ENCODE results near the gene MSRB3.

Gene MSRB3

DNA sequence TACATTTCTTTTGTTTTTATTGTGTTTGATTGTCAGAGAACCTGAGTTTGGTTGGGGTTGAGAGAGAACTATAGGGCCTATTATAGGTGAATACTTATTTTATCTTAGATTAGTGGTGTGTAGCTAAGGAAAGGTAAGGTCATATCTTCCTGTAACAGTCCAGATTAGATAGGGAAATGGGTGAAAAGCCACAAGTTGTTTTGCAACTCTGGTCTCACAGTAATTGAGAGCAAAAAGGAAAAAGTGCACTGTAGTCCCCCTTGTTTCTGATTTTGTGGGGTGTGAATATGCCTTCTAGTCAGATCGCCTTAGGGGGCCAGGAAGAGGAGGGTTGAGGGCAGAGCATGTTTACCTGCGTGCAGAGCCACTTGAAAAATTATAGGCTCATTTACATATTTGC, 8.9 kb downstream of the MSRB3 start:
- FAIRE-seq, result no peak
- TF ChIP-seq CTCF (IDR thresholded peaks at IDR 0.05; ENCODE audit: insufficient read depth, missing control alignments), result no peak
- no peak for DNase-seq (ENCODE audit: insufficient read length, low spot score)

DNA sequence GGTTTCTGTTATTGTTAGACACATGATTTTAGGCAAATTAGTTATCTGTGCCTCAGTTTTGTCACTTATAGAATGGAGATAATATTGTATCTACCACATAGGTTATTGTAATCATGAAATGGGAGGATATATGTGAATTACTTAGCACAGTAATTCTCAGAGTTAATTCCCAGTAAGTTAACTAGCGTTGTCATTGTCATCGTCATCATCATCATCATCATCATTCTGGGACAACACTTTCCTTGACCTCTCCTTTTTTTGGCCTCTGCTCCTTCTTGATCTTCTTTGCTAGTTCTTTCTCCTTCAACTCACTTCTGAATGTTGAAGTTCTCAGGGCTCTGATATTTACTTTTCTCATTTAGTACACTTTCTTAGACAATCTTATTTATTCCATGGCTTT, 13.8 kb downstream of the MSRB3 start:
- TF ChIP-seq CTCF (IDR thresholded peaks at IDR 0.05; ENCODE audit: insufficient read depth, missing control alignments), result no peak
- FAIRE-seq (no peak), DNase-seq (ENCODE audit: insufficient read length, low spot score) (no peak)

DNA sequence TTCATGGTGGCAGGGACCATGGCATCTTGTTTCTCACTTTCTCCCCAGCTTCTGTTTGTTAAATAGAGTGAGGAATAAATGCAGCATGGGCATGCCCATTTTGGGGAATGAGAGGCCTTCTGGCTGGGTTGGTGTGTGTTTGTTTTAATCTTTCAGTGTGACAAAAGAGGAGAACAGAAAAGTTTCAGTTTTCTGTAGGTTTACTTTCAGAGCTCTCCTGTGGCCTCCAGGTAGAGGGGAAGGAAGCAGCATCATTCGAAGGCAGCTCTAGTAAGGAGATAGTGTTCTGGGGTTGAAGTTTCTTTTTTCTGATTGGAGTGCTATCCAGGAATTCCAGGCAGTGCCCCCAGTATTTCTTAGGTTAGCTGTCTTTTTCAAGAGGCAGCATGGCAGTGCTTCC, 15.3 kb downstream of the MSRB3 start:
- FAIRE-seq (no peak), DNase-seq (ENCODE audit: insufficient read length, low spot score) (no peak)
- no peak for TF ChIP-seq CTCF (IDR thresholded peaks at IDR 0.05; ENCODE audit: insufficient read depth, missing control alignments)

DNA sequence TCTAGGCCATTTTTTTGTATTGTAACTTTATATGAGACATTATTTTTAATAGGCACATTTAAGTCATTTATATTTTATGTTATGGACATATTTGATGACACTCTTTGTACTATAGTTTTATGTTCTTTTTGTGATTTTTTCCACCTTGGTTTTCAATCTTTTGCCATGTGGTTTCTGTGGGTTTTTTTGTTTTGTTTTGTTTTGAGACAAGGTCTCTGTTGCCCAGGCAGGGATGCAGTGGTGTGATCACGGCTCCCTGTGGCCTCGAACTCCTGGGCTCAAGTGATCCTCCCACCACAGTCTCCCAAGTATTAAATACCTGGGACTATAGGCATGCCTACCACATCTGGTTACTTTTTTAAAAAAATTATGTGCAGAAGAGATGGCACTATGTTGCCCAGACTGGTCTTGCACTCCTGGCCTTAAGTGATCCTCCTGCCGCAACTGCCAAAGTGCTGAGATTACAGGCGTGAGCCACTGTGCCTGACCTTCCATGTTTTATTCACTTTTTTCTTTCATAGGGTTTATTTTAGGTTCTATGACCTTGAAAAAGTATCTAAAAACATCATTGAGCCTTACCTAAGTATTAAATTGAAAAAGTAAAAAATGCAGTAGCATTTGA, 16.3 kb downstream of the MSRB3 start:
- no peak for FAIRE-seq
- TF ChIP-seq CTCF (IDR thresholded peaks at IDR 0.05; ENCODE audit: insufficient read depth, missing control alignments), result no peak
- no peak for DNase-seq (ENCODE audit: insufficient read length, low spot score)

GRCh38 chr12:65296508-65297265, 18.2 kb downstream of the MSRB3 start:
- no peak for DNase-seq (ENCODE audit: insufficient read length, low spot score)
- no peak for TF ChIP-seq CTCF (IDR thresholded peaks at IDR 0.05; ENCODE audit: insufficient read depth, missing control alignments)
- no peak for FAIRE-seq

- FAIRE-seq (no peak), DNase-seq (ENCODE audit: insufficient read length, low spot score) (no peak)
- no peak for TF ChIP-seq CTCF (IDR thresholded peaks at IDR 0.05; ENCODE audit: insufficient read depth, missing control alignments)
Observed at GRCh38 chr12:65300097-65300496, 21.6 kb downstream of the MSRB3 start.

- FAIRE-seq, result no peak
- DNase-seq (ENCODE audit: insufficient read length, low spot score), result no peak
- TF ChIP-seq CTCF (IDR thresholded peaks at IDR 0.05; ENCODE audit: insufficient read depth, missing control alignments), result peak; percentile 20
Observed at GRCh38 chr12:65300679-65301349, 22.3 kb downstream of the MSRB3 start.

Data from D721Med (cell line).